Measurements from ENCODE around the gene PLS3.

- TF ChIP-seq CTCF (IDR thresholded peaks at IDR 0.05) (no peak), POLR2A (IDR thresholded peaks at IDR 0.05) (no peak), EP300 (IDR thresholded peaks at IDR 0.05) (no peak)
Measured at GRCh38 chrX:115639334-115639880, 78.4 kb downstream of the PLS3 start.
